CD4-positive, alpha-beta T cell treated with Interleukin-21 for 1 hour (primary cell): ENCODE data around the gene LIMS3.
"Not testable (repeated sequence)": the region's sequence is repeated elsewhere in the genome, so short reads cannot be mapped to it uniquely, and the experiment has no call there.

Experiments
- DNase-seq: peaks from one replicate; pipeline ENCODE4 v3.0.0-alpha.2; 2020

LIMS3 gene

GRCh38 chr2:109898462-109899336, at the start of gene LIMS3:
Gene LIMS3, plus strand, starts transcription at chr2:109898688. Its CDS starts 41 bp downstream, at chr2:109898729.
- DNase-seq, result not testable (repeated sequence)

GRCh38 chr2:109871129-109871751, 27.2 kb upstream of the LIMS3 start:
- not testable (repeated sequence) for DNase-seq

- not testable (repeated sequence) for DNase-seq
Measured at GRCh38 chr2:109876625-109877024, 21.9 kb upstream of the LIMS3 start.

- DNase-seq, result not testable (repeated sequence)
Measured at GRCh38 chr2:109882112-109882511, 16.4 kb upstream of the LIMS3 start.

GRCh38 chr2:109888414-109888813, 10.1 kb upstream of the LIMS3 start:
- DNase-seq, result not testable (repeated sequence)

- DNase-seq, result not testable (repeated sequence)
Measured at GRCh38 chr2:109889909-109890308, 8.6 kb upstream of the LIMS3 start.

GRCh38 chr2:109891024-109891423, 7.5 kb upstream of the LIMS3 start:
- not testable (repeated sequence) for DNase-seq

- not testable (repeated sequence) for DNase-seq
Measured at GRCh38 chr2:109893736-109894135, 4.8 kb upstream of the LIMS3 start.

- DNase-seq, result not testable (repeated sequence)
Measured at GRCh38 chr2:109894141-109894540, 4.3 kb upstream of the LIMS3 start.

GRCh38 chr2:109895090-109895869, 3.2 kb upstream of the LIMS3 start:
- not testable (repeated sequence) for DNase-seq

GRCh38 chr2:109896212-109896611, 2.3 kb upstream of the LIMS3 start:
- not testable (repeated sequence) for DNase-seq

- not testable (repeated sequence) for DNase-seq
Measured at GRCh38 chr2:109897769-109898461, 573 bp upstream of the LIMS3 start.

GRCh38 chr2:109905796-109906195, 7.3 kb downstream of the LIMS3 start:
- DNase-seq, result not testable (repeated sequence)

GRCh38 chr2:109908626-109909025, 10.1 kb downstream of the LIMS3 start:
- DNase-seq, result not testable (repeated sequence)

GRCh38 chr2:109910789-109911188, 12.3 kb downstream of the LIMS3 start:
- DNase-seq, result not testable (repeated sequence)

- not testable (repeated sequence) for DNase-seq
Measured at GRCh38 chr2:109913911-109914310, 15.4 kb downstream of the LIMS3 start.

- not testable (repeated sequence) for DNase-seq
Measured at GRCh38 chr2:109914552-109914951, 16.1 kb downstream of the LIMS3 start.

- DNase-seq, result not testable (repeated sequence)
Measured at GRCh38 chr2:109915830-109916229, 17.3 kb downstream of the LIMS3 start.

GRCh38 chr2:109920162-109920561, 21.7 kb downstream of the LIMS3 start:
- not testable (repeated sequence) for DNase-seq

- DNase-seq, result not testable (repeated sequence)
Measured at GRCh38 chr2:109921543-109922384, 23.3 kb downstream of the LIMS3 start.

- not testable (repeated sequence) for DNase-seq
Measured at GRCh38 chr2:109924481-109924880, 26.0 kb downstream of the LIMS3 start.
